ENCODE data around the gene HMCN1.

Gene HMCN1

GRCh38 chr1:185734929-185735700 is 924 bp downstream of the HMCN1 start:
- DNase-seq (ENCODE audit: low spot score), result no peak
- TF ChIP-seq, protein P1, sequence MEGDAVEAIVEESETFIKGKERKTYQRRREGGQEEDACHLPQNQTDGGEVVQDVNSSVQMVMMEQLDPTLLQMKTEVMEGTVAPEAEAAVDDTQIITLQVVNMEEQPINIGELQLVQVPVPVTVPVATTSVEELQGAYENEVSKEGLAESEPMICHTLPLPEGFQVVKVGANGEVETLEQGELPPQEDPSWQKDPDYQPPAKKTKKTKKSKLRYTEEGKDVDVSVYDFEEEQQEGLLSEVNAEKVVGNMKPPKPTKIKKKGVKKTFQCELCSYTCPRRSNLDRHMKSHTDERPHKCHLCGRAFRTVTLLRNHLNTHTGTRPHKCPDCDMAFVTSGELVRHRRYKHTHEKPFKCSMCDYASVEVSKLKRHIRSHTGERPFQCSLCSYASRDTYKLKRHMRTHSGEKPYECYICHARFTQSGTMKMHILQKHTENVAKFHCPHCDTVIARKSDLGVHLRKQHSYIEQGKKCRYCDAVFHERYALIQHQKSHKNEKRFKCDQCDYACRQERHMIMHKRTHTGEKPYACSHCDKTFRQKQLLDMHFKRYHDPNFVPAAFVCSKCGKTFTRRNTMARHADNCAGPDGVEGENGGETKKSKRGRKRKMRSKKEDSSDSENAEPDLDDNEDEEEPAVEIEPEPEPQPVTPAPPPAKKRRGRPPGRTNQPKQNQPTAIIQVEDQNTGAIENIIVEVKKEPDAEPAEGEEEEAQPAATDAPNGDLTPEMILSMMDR (IDR thresholded peaks at IDR 0.05; ENCODE audit: borderline replicate concordance, control extremely low read depth, extremely low read depth, insufficient read depth, missing control alignments), result no peak
- in situ Hi-C loops (cut with MboI; ENCODE audit: low sequenced_read_pairs, unreplicated experiment), result no loop called here

- TF ChIP-seq, protein P1 (IDR thresholded peaks at IDR 0.05; ENCODE audit: borderline replicate concordance, control extremely low read depth, extremely low read depth, insufficient read depth, missing control alignments), result no peak
- no peak for DNase-seq (ENCODE audit: low spot score)
- in situ Hi-C loops (cut with MboI; ENCODE audit: low sequenced_read_pairs, unreplicated experiment), result no loop called here
Observed at GRCh38 chr1:185735701-185736064, 1.5 kb downstream of the HMCN1 start.

DNA sequence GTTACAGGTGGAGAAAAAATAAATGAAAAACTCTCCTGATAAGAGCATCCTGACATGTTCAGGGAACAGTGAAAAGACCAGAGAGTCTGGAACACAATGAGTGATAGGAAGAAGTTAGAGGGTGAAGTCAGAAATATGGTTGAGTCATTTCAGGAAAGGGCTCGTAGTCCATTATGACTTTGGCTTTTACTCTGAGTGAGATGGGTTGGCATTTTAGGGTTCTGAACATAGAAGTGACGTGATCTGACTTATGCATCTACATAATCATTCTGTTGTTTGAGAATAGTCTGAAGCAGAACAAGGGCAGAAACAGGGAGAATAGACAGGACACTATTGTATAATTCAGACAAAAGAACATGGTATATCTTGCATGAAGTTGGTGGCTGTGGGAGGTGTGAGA is 5.8 kb downstream of the HMCN1 start:
- TF ChIP-seq, protein P1 (IDR thresholded peaks at IDR 0.05; ENCODE audit: borderline replicate concordance, control extremely low read depth, extremely low read depth, insufficient read depth, missing control alignments), result no peak
- no peak for DNase-seq (ENCODE audit: low spot score)
- in situ Hi-C loops (cut with MboI; ENCODE audit: low sequenced_read_pairs, unreplicated experiment), result no loop called here

GRCh38 chr1:185741551-185741950 is 7.4 kb downstream of the HMCN1 start:
- TF ChIP-seq, protein P1 (IDR thresholded peaks at IDR 0.05; ENCODE audit: borderline replicate concordance, control extremely low read depth, extremely low read depth, insufficient read depth, missing control alignments), result no peak
- in situ Hi-C loops (cut with MboI; ENCODE audit: low sequenced_read_pairs, unreplicated experiment), result no loop called here
- no peak for DNase-seq (ENCODE audit: low spot score)

DNA sequence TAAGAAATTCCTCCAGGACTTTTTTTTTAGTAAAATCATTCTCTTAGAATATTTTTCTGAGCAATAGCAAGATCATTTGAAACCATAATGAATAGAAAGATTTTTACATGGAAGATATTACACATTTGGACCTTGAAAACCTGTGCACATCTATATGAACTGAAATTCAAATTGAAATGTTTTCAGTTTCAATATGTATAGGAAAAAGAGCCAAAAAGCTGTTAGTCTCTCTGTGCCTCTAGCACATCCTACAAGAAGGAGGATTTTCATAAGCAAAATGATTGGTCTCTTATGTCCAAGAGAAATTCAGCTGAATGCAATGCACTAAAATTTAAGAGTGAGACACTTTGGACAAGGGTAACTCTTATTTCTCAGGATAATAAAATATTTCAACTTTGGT is 8.2 kb downstream of the HMCN1 start:
- no peak for DNase-seq (ENCODE audit: low spot score)
- in situ Hi-C loops (cut with MboI; ENCODE audit: low sequenced_read_pairs, unreplicated experiment), result no loop called here
- TF ChIP-seq, protein P1 (IDR thresholded peaks at IDR 0.05; ENCODE audit: borderline replicate concordance, control extremely low read depth, extremely low read depth, insufficient read depth, missing control alignments), result no peak

- TF ChIP-seq, protein P1 (IDR thresholded peaks at IDR 0.05; ENCODE audit: borderline replicate concordance, control extremely low read depth, extremely low read depth, insufficient read depth, missing control alignments), result no peak
- in situ Hi-C loops (cut with MboI; ENCODE audit: low sequenced_read_pairs, unreplicated experiment), result no loop called here
- no peak for DNase-seq (ENCODE audit: low spot score)
Observed at GRCh38 chr1:185745165-185745564, 11.0 kb downstream of the HMCN1 start.
